PC-3 (cell line): Measurements from ENCODE around the gene GFOD2. TPM values are rescaled to one million over a fixed set of nuclear protein-coding genes. Genes with fewer than 3 reads are reported as not detected.
A peak's percentile ranks its signal among the peaks of the same experiment; 100 is the strongest.

ENCODE experiments used
- ATAC-seq: fragments of 200-7000 bp; cut with Tn5 transposase; 2 replicates; pipeline ENCODE4 v1.9.1; 2020; ENCODE audit warnings: mild to moderate bottlenecking, moderate library complexity
- BruUV-seq: library from RNA; stranded (reverse); fragments of 400-500 nt; replicated peaks from 2 replicates; lab custom pipeline; 2021; lab: Mats Ljungman, UMichigan
- CTCF ChIA-PET: fragments of 300-600 bp; sonication (Branson Sonifier 250); formaldehyde crosslinking; loops from one replicate; lab custom pipeline; 2022; ENCODE audit warnings: antibody characterized with exemption; lab: Charles Lee
- POLR2A ChIA-PET: fragments of 300-600 bp; sonication (Branson Sonifier 250); formaldehyde crosslinking; loops from one replicate; lab custom pipeline; 2022; ENCODE audit warnings: antibody characterized with exemption; ENCODE audit not compliant: unreplicated experiment; lab: Charles Lee
- DNase-seq: peaks from one replicate; pipeline ENCODE4 v3.0.0-alpha.2; 2015
- H2AFZ ChIP-seq: fragments of 300-600 bp; sonication (generic); 2 replicates; pipeline ENCODE4 v1.6.0; 2016; ENCODE audit warnings: antibody characterized with exemption, low read length
- H3F3A ChIP-seq: fragments of 300-600 bp; sonication (generic); one replicate; pipeline ENCODE4 v1.6.0; 2017; ENCODE audit warnings: antibody characterized with exemption, low read length, control low read depth, mild to moderate bottlenecking; ENCODE audit not compliant: unreplicated experiment
- H3K27ac ChIP-seq: fragments of 300-600 bp; sonication (generic); 2 replicates; pipeline ENCODE4 v1.5.1; 2016; ENCODE audit warnings: mild to moderate bottlenecking, low read length
- H3K27me3 ChIP-seq: fragments of 300-600 bp; sonication (generic); 2 replicates; pipeline ENCODE4 v1.6.1; 2016; ENCODE audit warnings: low read length, mixed read lengths
- H3K36me3 ChIP-seq: fragments of 300-600 bp; sonication (generic); 2 replicates; pipeline ENCODE4 v1.6.1; 2016; ENCODE audit warnings: low read depth, mixed run types, low read length, mixed read lengths
- H3K4me1 ChIP-seq: fragments of 300-600 bp; sonication (generic); 2 replicates; pipeline ENCODE4 v1.5.1; 2016; ENCODE audit warnings: low read length; ENCODE audit not compliant: insufficient read depth
- H3K4me2 ChIP-seq: fragments of 300-600 bp; sonication (generic); 2 replicates; pipeline ENCODE4 v1.6.0; 2016; ENCODE audit warnings: low read length
- H3K4me3 ChIP-seq: fragments of 300-600 bp; sonication (generic); 2 replicates; pipeline ENCODE4 v1.5.1; 2016; ENCODE audit warnings: mild to moderate bottlenecking, low read length, mixed read lengths
- H3K79me2 ChIP-seq: fragments of 300-600 bp; sonication (generic); 2 replicates; pipeline ENCODE4 v1.6.1; 2017; ENCODE audit warnings: low read length, mixed read lengths
- H3K9ac ChIP-seq: fragments of 300-600 bp; sonication (generic); 2 replicates; pipeline ENCODE4 v1.6.0; 2016; ENCODE audit warnings: mild to moderate bottlenecking, low read length
- H3K9me2 ChIP-seq: fragments of 300-600 bp; sonication (generic); replicated peaks from 2 replicates; pipeline ENCODE4 v1.6.1; 2016; ENCODE audit warnings: mixed run types, low read length, mixed read lengths
- H3K9me3 ChIP-seq: fragments of 300-600 bp; sonication (generic); 2 replicates; pipeline ENCODE4 v1.6.1; 2016; ENCODE audit warnings: low read length, mixed read lengths
- H4K20me1 ChIP-seq: fragments of 300-600 bp; sonication (generic); 2 replicates; pipeline ENCODE4 v1.6.1; 2016; ENCODE audit warnings: low read length, mixed read lengths
- CTCF ChIP-seq: fragments of 300-600 bp; sonication (generic); conservative IDR thresholded peaks from 2 replicates; pipeline ENCODE4 v1.5.1; 2017; ENCODE audit warnings: antibody characterized with exemption, low read depth, mild to moderate bottlenecking, low read length
- EZH2 ChIP-seq: fragments of 300-600 bp; sonication (generic); IDR thresholded peaks from one replicate; pipeline ENCODE4 v1.6.1; 2017; ENCODE audit warnings: antibody characterized with exemption, mild to moderate bottlenecking, low read length; ENCODE audit not compliant: unreplicated experiment
- EZH2phosphoT487 ChIP-seq: fragments of 300-600 bp; sonication (generic); IDR thresholded peaks from 2 replicates; pipeline ENCODE4 v1.6.1; 2018; ENCODE audit warnings: mild to moderate bottlenecking, antibody characterized with exemption, low read length, borderline replicate concordance
- intact Hi-C: fragments of 100-400 bp; cut with micrococcal nuclease; formaldehyde crosslinking; loops from 2 replicates; pipeline ENCODE4 v1.9.0; 2023
- total RNA-seq: library from RNA; depleted of rRNA; stranded (reverse); fragments of >200 nt; gene quantifications from 2 replicates; pipeline ENCODE4 v1.2.3, GENCODE V29; 2014

GFOD2 gene
- total RNA-seq, 1 experiment from 2014 or later = 21.8 TPM

GRCh38 chr16:67665598-67665997 is 53.5 kb downstream of the GFOD2 start:
- H3K79me2 ChIP-seq = no peaks in the 10 kb centered on the region
- CTCF ChIA-PET = no interaction called here
- peak overlapping the region; percentile 52; the same call in 1 of the 2 replicates for H3K9ac ChIP-seq
- H3K4me2 ChIP-seq = peak overlapping the region; percentile 90
- DNase-seq (no peak), ATAC-seq (no peak)
- POLR2A ChIA-PET = no interaction called here
- peak overlapping the region; percentile 68 for H3K4me3 ChIP-seq
- intact Hi-C loops = no loop called here
- no peak overlapping the region for H3K27ac ChIP-seq
- no peaks in the 10 kb centered on the region for H3K9me2 ChIP-seq
- H3K9me3 ChIP-seq = no peaks in the 10 kb centered on the region
- no peaks in the 10 kb centered on the region; the same call in 1 of the 2 replicates for H3K4me1 ChIP-seq
- no peaks in the 10 kb centered on the region for H3K36me3 ChIP-seq
- H4K20me1 ChIP-seq = no peaks in the 10 kb centered on the region
- no peaks in the 10 kb centered on the region for H3K27me3 ChIP-seq
- BruUV-seq = no TSS peak
- TF ChIP-seq EZH2 (no peak), CTCF (no peak), EZH2phosphoT487 (no peak)
- H3F3A ChIP-seq = no peaks in the 10 kb centered on the region
- H2AFZ ChIP-seq = peak overlapping the region; percentile 73; the same call in 1 of the 2 replicates

GRCh38 chr16:67664871-67665270 is 54.2 kb downstream of the GFOD2 start:
- no peaks in the 10 kb centered on the region for H3K9me3 ChIP-seq
- H3K9me2 ChIP-seq = no peaks in the 10 kb centered on the region
- H3K4me2 ChIP-seq = no peak overlapping the region
- H3K27me3 ChIP-seq = no peaks in the 10 kb centered on the region
- ChIA-PET POLR2A (no interaction called here), CTCF (no interaction called here)
- DNase-seq (no peak), ATAC-seq (no peak)
- peaks cover 3% of the 10 kb centered on the region for H3F3A ChIP-seq
- H2AFZ ChIP-seq = no peak overlapping the region
- no TSS peak for BruUV-seq
- H3K4me1 ChIP-seq = no peaks in the 10 kb centered on the region; the same call in 1 of the 2 replicates
- H4K20me1 ChIP-seq = no peaks in the 10 kb centered on the region
- H3K36me3 ChIP-seq = no peaks in the 10 kb centered on the region
- no peak overlapping the region for H3K9ac ChIP-seq
- TF ChIP-seq EZH2phosphoT487 = no peak
- no peak for TF ChIP-seq CTCF
- no peak for TF ChIP-seq EZH2
- intact Hi-C loops = no loop called here
- no peak overlapping the region for H3K27ac ChIP-seq
- no peak overlapping the region for H3K4me3 ChIP-seq
- no peaks in the 10 kb centered on the region for H3K79me2 ChIP-seq

- H3F3A ChIP-seq = peaks cover 3% of the 10 kb centered on the region
- no peak overlapping the region for H3K27ac ChIP-seq
- H3K4me2 ChIP-seq = no peak overlapping the region
- no peak overlapping the region for H3K9ac ChIP-seq
- no peak overlapping the region for H2AFZ ChIP-seq
- no peaks in the 10 kb centered on the region for H3K9me2 ChIP-seq
- intact Hi-C loops = no loop called here
- peaks cover under 1% of the 10 kb centered on the region; the same call in 1 of the 2 replicates for H3K4me1 ChIP-seq
- ATAC-seq = no peak
- TF ChIP-seq EZH2 (no peak), CTCF (no peak), EZH2phosphoT487 (no peak)
- H4K20me1 ChIP-seq = no peaks in the 10 kb centered on the region
- DNase-seq = no peak
- no peaks in the 10 kb centered on the region for H3K27me3 ChIP-seq
- peaks cover 6% of the 10 kb centered on the region for H3K79me2 ChIP-seq
- ChIA-PET POLR2A (no interaction called here), CTCF (no interaction called here)
- H3K4me3 ChIP-seq = no peak overlapping the region
- BruUV-seq = no TSS peak
- H3K9me3 ChIP-seq = no peaks in the 10 kb centered on the region
- H3K36me3 ChIP-seq = no peaks in the 10 kb centered on the region
Measured at GRCh38 chr16:67664258-67664657, 54.9 kb downstream of the GFOD2 start.
